ENCODE results near the gene PIEZO2.

DNA sequence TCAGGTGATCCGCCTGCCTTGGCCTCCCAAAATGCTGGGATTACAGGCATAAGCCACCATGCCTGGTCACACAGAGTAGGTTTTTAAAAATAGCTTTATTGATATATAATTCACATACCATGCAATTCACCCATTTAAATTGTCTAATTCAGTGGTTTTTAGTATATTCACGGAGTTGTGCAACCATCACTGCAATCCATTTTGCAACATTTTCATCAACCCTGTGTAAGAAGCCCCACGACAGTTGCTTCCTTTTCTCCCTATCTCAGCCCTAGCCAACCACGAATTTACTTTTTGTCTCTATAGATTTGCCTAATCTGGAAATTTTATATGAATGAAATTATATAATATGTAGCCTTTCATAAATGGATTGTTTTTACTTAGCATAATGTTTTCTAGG is 357.2 kb downstream of the PIEZO2 start:
- TF ChIP-seq, protein P1, sequence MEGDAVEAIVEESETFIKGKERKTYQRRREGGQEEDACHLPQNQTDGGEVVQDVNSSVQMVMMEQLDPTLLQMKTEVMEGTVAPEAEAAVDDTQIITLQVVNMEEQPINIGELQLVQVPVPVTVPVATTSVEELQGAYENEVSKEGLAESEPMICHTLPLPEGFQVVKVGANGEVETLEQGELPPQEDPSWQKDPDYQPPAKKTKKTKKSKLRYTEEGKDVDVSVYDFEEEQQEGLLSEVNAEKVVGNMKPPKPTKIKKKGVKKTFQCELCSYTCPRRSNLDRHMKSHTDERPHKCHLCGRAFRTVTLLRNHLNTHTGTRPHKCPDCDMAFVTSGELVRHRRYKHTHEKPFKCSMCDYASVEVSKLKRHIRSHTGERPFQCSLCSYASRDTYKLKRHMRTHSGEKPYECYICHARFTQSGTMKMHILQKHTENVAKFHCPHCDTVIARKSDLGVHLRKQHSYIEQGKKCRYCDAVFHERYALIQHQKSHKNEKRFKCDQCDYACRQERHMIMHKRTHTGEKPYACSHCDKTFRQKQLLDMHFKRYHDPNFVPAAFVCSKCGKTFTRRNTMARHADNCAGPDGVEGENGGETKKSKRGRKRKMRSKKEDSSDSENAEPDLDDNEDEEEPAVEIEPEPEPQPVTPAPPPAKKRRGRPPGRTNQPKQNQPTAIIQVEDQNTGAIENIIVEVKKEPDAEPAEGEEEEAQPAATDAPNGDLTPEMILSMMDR (IDR thresholded peaks at IDR 0.05) = no peak
- no peak for TF ChIP-seq POLR2AphosphoS5 (IDR thresholded peaks at IDR 0.05)
- no peak for TF ChIP-seq POLR2A (IDR thresholded peaks at IDR 0.05)
- TF ChIP-seq EP300 (IDR thresholded peaks at IDR 0.05) = no peak
